NCI-H1092 (cell line): ENCODE results near the gene PRKG2.

Experiments
- DNase-seq: peaks from one replicate; lab custom pipeline; 2025; lab: John Stamatoyannopoulos, UW

Gene PRKG2

DNA sequence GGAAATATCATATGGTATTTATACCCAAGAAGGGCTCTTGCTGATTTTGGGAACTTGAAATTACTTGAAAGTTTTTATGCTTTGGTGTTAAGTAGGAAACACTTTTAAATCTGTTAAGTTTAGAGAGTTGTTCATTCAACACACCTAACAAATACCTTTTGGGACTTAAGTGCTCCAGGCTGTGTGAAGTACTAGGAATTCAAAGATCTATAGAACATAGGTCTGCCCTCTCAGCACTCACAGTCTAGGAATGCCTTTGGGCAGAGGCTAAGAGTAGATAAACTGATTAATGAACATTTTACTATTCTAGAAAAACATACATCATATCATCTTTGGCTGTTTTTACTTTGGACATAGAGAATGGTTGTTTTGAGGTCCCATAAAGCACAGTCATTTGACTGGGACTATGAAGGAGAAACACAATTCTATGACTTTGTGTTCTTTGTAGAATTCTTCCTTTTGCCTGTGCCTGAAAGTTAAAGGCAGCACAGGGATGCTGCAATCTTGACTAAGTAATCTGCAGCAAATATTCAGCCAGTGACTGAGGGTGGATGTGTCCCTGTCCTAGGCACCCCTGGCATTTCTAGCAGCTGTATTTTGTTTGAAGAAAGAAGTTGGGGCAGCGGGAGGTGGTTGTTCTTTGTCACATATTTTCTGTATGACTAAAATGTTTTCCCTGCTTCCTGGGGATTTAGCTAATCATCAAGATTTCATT is 176.2 kb downstream of the PRKG2 start:
- DNase-seq, result no peak
